Measurements from ENCODE around the gene RIC8A.
A peak's percentile ranks its signal among the peaks of the same experiment; 100 is the strongest.

Gene RIC8A

GRCh38 chr11:204587-205109, 2.9 kb upstream of the RIC8A start:
- peak; percentile 7 to 15 for DNase-seq

- peak; percentile 9 to 15 for DNase-seq
Measured at GRCh38 chr11:205221-206001, 2.1 kb upstream of the RIC8A start.

GRCh38 chr11:206002-206384, 1.5 kb upstream of the RIC8A start:
- DNase-seq: peak; percentile 21 to 24

- DNase-seq: peak in 1 of 2 experiments; percentile 44
Measured at GRCh38 chr11:206526-207207, 841 bp upstream of the RIC8A start.

- DNase-seq: no peak
Measured at GRCh38 chr11:207863-208180, 314 bp downstream of the RIC8A start.

- peak; percentile 84 to 89 for DNase-seq
Measured at GRCh38 chr11:208181-208916, 841 bp downstream of the RIC8A start.

GRCh38 chr11:208917-209260, 1.4 kb downstream of the RIC8A start:
- DNase-seq: no peak

GRCh38 chr11:209275-210121, 2.0 kb downstream of the RIC8A start:
- no peak for DNase-seq

- no peak for DNase-seq
Measured at GRCh38 chr11:210122-210802, 2.8 kb downstream of the RIC8A start.

- no peak for DNase-seq
Measured at GRCh38 chr11:210803-211180, 3.3 kb downstream of the RIC8A start.

- DNase-seq: no peak
Measured at GRCh38 chr11:211295-211694, 3.8 kb downstream of the RIC8A start.

GRCh38 chr11:211741-212140, 4.2 kb downstream of the RIC8A start:
- DNase-seq: no peak

GRCh38 chr11:212150-213100, 4.9 kb downstream of the RIC8A start:
- no peak for DNase-seq

GRCh38 chr11:213111-213510, 5.6 kb downstream of the RIC8A start:
- no peak for DNase-seq

GRCh38 chr11:214083-214482, 6.6 kb downstream of the RIC8A start:
- no peak for DNase-seq

GRCh38 chr11:215581-216037, 8.1 kb downstream of the RIC8A start:
- DNase-seq: no peak

GRCh38 chr11:216081-216974, 8.8 kb downstream of the RIC8A start:
- no peak for DNase-seq

- no peak for DNase-seq
Measured at GRCh38 chr11:217704-218103, 10.2 kb downstream of the RIC8A start.

- no peak for DNase-seq
Measured at GRCh38 chr11:218815-219593, 11.5 kb downstream of the RIC8A start.

All from activated T-cell treated with anti-CD3 and anti-CD28 coated beads, Interleukin-2, amount 50 U/mL, for 48 hours (primary cell).